Measurements from ENCODE around the gene MAD1L1. TPM values are rescaled to one million over a fixed set of nuclear protein-coding genes. Genes with fewer than 3 reads are reported as not detected.

MAD1L1 gene
- total and polyA plus RNA-seq, 4 donors = 12.8 to 20.7 (median 16.5) TPM

GRCh38 chr7:2123916-2124315 lies 108.8 kb downstream of the MAD1L1 start:
- Histone ChIP-seq H3K27me3 (ENCODE audit: control insufficient read depth in 4 of 4, insufficient read depth in 4 of 4, low read length in 3 of 4) (no peaks in the 10 kb centered on the region), H3K27ac (ENCODE audit: low read depth in 1 of 2, low read length in 2 of 2) (no peak overlapping the region), H3K4me1 (ENCODE audit: control insufficient read depth in 4 of 4, insufficient read depth in 4 of 4, low read length in 3 of 4) (no peaks in the 10 kb centered on the region), H3K9me3 (ENCODE audit: control insufficient read depth in 4 of 4, low read length in 3 of 4) (no peaks in the 10 kb centered on the region), H3K36me3 (ENCODE audit: control insufficient read depth in 4 of 4, insufficient read depth in 3 of 4, low read depth in 1 of 4, low read length in 3 of 4) (no peaks in the 10 kb centered on the region), H3K4me3 (ENCODE audit: low read depth in 1 of 3, low read length in 3 of 3) (no peak overlapping the region), H3K9ac (ENCODE audit: low read depth in 1 of 2, low read length in 2 of 2) (no peak overlapping the region)
- WGBS = 93% methylated on average over 14 of the region's 14 CpGs
- no peak for TF ChIP-seq FOXA1 (IDR thresholded peaks at IDR 0.05)
- TF ChIP-seq ATF3 (IDR thresholded peaks at IDR 0.05) = no peak
- no peak for TF ChIP-seq YY1 (IDR thresholded peaks at IDR 0.05)
- no peak for TF ChIP-seq CTCF (IDR thresholded peaks at IDR 0.05; ENCODE audit: low read depth, low read length, missing input control)
- TF ChIP-seq, protein P1, sequence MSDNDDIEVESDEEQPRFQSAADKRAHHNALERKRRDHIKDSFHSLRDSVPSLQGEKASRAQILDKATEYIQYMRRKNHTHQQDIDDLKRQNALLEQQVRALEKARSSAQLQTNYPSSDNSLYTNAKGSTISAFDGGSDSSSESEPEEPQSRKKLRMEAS (IDR thresholded peaks at IDR 0.05) = no peak
- TF ChIP-seq NR2F2 (IDR thresholded peaks at IDR 0.05) = no peak
- no peak for TF ChIP-seq REST (IDR thresholded peaks at IDR 0.05)
- no peak for TF ChIP-seq GABPA (IDR thresholded peaks at IDR 0.05 in 1 of 2, conservative IDR thresholded peaks at IDR 0.05 in 1 of 2)
- TF ChIP-seq EGR1 (IDR thresholded peaks at IDR 0.05; ENCODE audit: low read depth in 2 of 2) = no peak
- TF ChIP-seq HNF4G (IDR thresholded peaks at IDR 0.05) = no peak
- no peak for TF ChIP-seq RAD21 (IDR thresholded peaks at IDR 0.05)
- TF ChIP-seq, protein P2, sequence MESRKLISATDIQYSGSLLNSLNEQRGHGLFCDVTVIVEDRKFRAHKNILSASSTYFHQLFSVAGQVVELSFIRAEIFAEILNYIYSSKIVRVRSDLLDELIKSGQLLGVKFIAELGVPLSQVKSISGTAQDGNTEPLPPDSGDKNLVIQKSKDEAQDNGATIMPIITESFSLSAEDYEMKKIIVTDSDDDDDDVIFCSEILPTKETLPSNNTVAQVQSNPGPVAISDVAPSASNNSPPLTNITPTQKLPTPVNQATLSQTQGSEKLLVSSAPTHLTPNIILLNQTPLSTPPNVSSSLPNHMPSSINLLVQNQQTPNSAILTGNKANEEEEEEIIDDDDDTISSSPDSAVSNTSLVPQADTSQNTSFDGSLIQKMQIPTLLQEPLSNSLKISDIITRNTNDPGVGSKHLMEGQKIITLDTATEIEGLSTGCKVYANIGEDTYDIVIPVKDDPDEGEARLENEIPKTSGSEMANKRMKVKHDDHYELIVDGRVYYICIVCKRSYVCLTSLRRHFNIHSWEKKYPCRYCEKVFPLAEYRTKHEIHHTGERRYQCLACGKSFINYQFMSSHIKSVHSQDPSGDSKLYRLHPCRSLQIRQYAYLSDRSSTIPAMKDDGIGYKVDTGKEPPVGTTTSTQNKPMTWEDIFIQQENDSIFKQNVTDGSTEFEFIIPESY (IDR thresholded peaks at IDR 0.05) = no peak
- TF ChIP-seq SP1 (IDR thresholded peaks at IDR 0.05) = no peak
- no peak for TF ChIP-seq JUND (IDR thresholded peaks at IDR 0.05)
- no peak for TF ChIP-seq RXRA (IDR thresholded peaks at IDR 0.05)
- no peak for TF ChIP-seq FOXA2 (IDR thresholded peaks at IDR 0.05)
- DNase-seq (ENCODE audit: low spot score) = no peak

- H3K36me3 ChIP-seq (ENCODE audit: control insufficient read depth in 4 of 4, insufficient read depth in 3 of 4, low read depth in 1 of 4, low read length in 3 of 4) = no peaks in the 10 kb centered on the region
- DNase-seq (ENCODE audit: low spot score) = no peak
- no peak overlapping the region for H3K27ac ChIP-seq (ENCODE audit: low read depth in 1 of 2, low read length in 2 of 2)
- TF ChIP-seq, protein P2 (IDR thresholded peaks at IDR 0.05) = no peak
- TF ChIP-seq YY1 (IDR thresholded peaks at IDR 0.05) (no peak), CTCF (IDR thresholded peaks at IDR 0.05; ENCODE audit: low read depth, low read length, missing input control) (no peak), FOXA2 (IDR thresholded peaks at IDR 0.05) (no peak), EGR1 (IDR thresholded peaks at IDR 0.05; ENCODE audit: low read depth in 2 of 2) (no peak), TAF1 (conservative IDR thresholded peaks at IDR 0.05) (no peak)
- TF ChIP-seq, protein P1 (IDR thresholded peaks at IDR 0.05) = no peak
- no peak overlapping the region for H3K9ac ChIP-seq (ENCODE audit: low read depth in 1 of 2, low read length in 2 of 2)
- no peaks in the 10 kb centered on the region for H3K9me3 ChIP-seq (ENCODE audit: control insufficient read depth in 4 of 4, low read length in 3 of 4)
- H3K4me3 ChIP-seq (ENCODE audit: low read depth in 1 of 3, low read length in 3 of 3) = no peak overlapping the region
- no peaks in the 10 kb centered on the region for H3K4me1 ChIP-seq (ENCODE audit: control insufficient read depth in 4 of 4, insufficient read depth in 4 of 4, low read length in 3 of 4)
- WGBS = 95% methylated on average over 25 of the region's 25 CpGs
- no peaks in the 10 kb centered on the region for H3K27me3 ChIP-seq (ENCODE audit: control insufficient read depth in 4 of 4, insufficient read depth in 4 of 4, low read length in 3 of 4)
These were observed 109.4 kb downstream of the MAD1L1 start for GRCh38 chr7:2123360-2123759.
